GM12891 (cell line): ENCODE results near the gene LRRC8A.

Experiments used
- POLR2A ChIP-seq: IDR thresholded peaks from 2 replicates; pipeline ENCODE4 v1.6.1; 2011; ENCODE audit warnings: low read depth, low read length, control low read depth
- POLR2AphosphoS5 ChIP-seq: IDR thresholded peaks from 2 replicates; pipeline ENCODE4 v1.6.1; 2011; ENCODE audit warnings: low read depth, low read length, control low read depth
- SPI1 ChIP-seq: IDR thresholded peaks from 2 replicates; pipeline ENCODE4 v1.6.1; 2011; ENCODE audit warnings: low read depth, low read length, control low read depth
- TAF1 ChIP-seq: IDR thresholded peaks from 2 replicates; pipeline ENCODE4 v1.6.1; 2011; ENCODE audit warnings: low read depth, low read length, control low read depth

DNA sequence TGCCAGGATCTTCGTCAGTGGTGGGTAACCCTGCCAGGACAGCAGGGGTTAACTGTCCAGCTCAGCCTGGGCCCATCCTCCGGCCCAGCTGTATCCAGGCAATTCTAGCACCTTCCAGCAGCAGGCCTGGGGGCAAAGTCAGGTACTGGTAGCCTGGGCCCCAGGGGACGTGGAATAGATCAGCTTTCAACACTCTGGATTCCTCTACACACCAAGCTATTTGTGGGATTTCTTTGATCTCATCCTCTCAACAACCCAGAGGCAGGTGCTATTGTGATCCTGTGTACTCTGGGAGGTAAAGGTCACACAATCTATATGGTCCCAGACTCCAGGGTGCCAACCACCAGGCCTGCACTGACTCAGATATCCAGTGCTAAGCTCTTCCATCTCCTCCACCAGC is 43.6 kb upstream of the LRRC8A start:
- TF ChIP-seq POLR2A: no peak
- no peak for TF ChIP-seq POLR2AphosphoS5
- TF ChIP-seq TAF1: no peak
- TF ChIP-seq SPI1: no peak
